Umbilical cord (tissue), 2 donors: Measurements from ENCODE around the gene DGKZ. TPM values are rescaled to one million over a fixed set of nuclear protein-coding genes. Genes with fewer than 3 reads are reported as not detected.

Experiments used
- DNase-seq: peaks from one replicate; pipeline ENCODE4 v3.0.0-alpha.2; 2015; ENCODE audit warnings: low spot score
- total RNA-seq: library from RNA; depleted of rRNA; stranded (reverse); fragments of >200 nt; gene quantifications from one replicate; pipeline ENCODE4 v1.2.3, GENCODE V29; 2014; ENCODE audit warnings: low replicate concordance; ENCODE audit not compliant: insufficient read depth

Gene DGKZ
- total RNA-seq, 1 donor from 2014 or later = 20.7 TPM

DNA sequence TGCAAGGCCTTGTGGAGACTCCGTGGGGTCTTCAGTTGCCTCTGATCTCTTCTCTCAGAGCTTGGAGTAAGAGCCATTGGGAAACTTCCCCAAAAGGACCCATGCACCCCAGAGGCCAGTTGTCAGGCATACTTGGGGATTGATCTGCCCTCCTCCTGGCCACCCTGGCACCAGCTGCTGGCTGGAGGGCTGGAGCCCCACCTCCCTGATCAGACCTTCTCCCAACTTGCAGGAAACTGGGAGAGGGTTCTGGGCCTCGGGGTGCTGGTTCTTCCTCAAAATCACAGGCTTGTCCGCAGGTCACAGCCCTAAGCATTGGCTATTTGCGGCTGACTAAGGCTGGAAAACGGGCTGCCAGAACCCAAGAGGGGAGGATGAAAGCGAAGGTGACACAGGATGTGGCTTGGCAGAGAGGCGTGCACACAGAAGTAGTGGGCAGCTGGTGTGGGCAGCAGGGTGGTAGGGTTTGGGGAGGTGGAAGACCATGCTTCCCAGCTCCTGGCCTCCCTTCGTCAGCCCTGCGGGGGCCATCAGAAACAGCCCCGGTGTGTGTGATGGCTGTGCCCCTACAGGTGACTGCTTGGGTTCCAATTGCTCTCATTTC lies 1.3 kb upstream of the DGKZ start:
- no peak for DNase-seq

DNA sequence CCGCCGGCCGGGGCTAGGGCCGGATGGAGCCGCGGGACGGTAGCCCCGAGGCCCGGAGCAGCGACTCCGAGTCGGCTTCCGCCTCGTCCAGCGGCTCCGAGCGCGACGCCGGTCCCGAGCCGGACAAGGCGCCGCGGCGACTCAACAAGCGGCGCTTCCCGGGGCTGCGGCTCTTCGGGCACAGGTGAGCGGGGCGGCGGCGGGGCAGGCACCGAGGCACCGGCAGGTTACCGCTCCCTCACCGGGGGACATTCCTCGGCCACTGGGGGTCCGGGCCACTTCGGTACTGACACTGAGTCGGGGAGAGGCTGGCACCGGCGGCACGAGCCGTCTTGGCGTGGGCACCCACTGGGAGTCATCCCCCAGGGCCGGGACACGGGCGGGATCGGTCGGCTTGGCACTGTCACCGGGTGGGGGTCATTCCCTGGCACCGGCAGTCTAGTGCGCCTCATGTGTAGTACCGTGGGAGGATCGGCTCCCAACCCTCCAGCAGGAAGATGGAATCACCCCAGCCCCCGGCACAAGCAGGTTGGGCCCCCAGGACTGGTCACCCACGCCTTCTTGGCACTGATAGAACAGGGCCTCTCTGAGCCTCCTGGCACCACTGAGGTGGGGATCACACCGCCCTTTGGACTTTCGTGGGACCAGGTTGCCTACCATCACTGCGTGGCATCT lies 511 bp downstream of the DGKZ start:
- no peak for DNase-seq

DNA sequence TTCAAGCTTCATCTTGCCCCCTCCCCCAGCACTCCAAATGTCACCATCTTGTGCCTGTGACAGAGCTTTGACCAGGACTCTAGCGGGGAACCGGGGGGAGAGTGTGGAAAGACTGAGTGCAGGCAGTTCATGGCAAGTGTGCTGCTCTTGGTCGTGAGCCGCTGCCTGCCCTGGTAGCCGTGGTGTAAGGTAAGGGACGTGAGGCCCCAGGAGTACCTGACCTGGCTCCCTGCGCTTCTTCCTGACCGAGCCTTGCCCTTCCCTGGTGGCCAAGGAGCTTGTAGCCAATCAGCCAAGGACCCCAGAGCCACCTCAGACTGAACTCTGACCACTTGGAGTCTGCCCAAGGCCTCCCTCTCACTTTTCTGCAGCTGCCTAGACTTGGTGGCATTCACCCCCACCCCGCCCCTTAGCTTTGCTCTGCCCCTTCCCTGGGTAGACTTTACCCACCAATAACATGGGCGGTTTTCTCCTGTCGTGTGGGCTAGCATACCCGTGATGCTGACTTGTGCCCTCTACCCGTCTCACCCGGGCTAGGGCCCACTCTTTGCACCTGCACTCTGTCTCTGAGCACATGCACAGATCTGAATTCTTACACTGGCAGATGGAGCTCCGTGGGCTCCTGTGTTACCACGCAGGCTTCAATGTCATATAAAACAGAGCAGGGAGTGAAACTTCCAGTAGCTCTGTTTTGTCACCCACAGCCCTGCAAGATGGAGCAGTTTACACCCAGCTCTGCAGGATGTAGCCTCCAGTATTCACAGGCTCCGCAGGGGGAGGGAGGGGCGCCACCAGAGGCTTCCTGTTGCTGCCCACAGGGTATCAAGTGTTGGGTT lies 1.5 kb downstream of the DGKZ start:
- no peak for DNase-seq

DNA sequence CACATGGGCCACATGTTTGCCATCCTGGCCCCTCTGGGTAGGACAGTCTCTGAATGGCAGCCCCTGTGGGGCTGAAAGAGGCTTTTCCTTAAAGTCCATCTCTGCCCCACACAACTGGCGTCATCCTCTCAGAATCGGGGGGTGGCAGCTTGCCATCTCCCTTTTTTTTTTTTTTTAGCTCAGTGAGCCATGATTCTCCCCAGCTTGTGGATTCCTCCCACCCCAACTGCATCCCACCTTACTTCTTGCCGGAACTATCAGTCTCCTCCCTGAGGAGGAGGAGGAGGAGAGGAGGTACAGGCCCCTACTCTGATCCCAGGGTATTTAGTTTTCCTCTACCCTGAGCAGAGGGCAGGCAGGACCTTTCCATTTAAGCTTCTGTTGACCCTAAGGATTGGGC lies 3.4 kb downstream of the DGKZ start:
- no peak for DNase-seq

DNA sequence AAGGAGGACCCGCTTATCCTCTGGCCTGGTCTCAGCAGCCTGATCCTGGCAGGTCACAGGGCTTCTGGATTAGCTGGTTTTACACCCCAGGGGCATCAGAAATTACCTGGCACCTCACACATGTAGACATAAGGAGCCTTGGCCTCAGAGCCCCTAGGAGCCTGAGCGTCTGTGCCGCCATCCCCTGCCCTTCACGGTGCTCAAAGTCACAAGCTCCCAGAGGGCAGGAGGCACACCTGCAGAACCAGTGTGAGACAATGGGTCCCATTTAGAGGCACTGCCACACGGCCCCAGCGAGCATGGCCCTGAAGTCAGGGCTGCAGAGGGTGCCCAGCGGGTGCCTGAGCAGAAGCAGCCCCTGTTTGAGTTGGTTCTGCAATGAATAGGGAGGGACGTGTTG lies 3.9 kb downstream of the DGKZ start:
- DNase-seq = no peak

DNA sequence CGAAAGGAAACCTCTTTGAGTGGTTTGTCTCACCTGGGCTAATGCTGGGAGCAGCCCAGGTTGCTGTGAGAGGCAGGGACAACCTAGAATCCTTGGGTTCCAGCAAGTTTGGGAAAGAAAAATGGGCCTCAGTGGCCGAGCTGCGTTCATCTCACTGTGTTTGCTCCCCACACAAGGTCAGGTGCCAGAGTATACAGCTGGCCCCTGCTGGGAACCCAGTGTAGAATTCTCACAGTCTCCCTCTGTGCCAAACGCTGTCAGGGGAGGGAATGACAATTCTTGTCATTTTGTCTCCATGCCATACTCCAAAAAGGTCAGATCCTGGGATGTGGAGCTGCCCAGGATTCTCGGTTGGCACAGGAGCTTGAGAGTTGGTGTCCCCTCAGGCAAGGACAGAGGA lies 4.3 kb downstream of the DGKZ start:
- DNase-seq = no peak

DNA sequence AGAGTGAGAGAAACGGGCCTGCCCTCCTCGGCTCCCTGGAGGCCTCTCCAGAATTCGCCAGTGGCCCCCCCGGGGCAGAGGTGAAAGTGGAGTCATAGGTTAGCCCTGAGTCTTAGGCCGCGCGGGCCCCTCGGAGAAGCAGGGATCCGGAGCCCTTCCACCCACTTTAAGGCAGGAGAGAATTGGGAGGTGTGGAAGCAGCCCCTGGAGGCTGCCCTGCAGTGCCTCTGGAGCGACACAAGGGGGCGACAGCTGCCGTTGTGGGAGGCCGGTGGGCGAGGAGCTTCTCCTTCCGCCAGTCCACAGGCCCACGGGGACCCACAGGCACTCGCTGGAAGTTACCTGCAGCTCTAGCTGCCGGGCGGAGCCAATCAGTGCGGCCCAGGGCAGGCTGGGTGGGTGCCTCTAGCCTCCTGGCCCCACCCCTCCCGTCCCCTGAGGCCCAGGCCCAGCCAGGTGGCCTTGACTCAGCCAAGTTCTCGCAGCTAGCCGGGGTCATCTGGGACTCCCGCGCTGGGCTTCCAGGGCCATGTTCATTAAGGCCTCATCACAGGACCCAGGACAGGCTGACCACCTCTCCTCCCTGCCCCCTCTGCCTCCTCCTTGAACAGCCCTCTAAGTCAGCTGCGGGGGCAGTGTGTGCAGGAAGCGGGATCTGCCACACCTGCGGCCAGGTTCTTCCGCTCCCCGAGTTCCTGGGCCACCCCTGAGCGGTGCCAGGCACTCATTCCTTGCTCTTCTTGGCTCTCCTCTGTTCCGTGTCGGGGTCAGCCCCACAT lies 5.0 kb downstream of the DGKZ start:
- no peak for DNase-seq

DNA sequence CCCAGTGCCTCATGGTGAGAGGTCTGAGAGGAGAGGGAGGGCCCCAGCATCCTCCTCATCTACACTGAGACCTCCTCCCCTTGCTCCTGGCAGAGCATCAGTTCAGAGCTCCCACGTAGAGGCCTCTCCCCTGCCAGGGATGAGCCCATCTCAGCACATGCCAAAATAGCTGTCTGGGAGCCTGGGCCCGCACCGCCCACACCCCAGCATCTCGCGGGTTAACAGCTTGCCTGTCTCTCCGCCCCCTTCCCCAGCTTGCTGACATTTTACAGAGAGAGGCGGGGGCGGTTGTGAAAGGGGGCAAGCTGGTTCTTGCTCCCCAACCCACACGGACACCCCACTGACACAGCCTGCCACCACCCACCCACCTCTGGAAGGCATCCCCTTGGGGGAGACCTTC lies 6.4 kb downstream of the DGKZ start:
- DNase-seq = peak; percentile 85

DNA sequence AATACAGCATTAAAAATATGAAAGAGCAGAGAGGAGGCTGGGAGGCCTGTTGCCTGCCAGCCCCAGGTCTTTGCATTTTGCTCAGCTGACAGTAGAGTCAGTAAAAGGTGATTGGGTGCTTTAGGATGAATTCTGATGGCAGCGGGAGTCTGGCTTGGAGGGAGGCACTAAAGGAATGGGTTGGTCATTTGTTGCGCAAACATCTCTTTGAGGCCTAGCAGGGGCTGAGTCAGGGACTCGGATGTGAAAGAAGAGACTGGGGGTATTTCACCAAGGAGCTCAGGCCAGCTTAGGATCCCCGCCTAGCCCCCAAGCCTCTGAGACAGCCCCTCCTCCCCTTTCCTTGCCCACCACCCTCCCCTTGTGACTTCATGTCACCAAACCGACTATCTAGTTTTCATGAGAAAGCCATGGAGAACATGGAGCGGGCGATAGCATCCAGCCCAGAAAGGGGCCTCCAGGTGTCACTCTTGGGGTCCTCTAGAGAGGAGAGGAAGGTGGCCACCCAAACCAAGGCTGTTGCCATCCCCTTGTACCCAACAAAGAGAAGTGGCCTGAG lies 9.7 kb downstream of the DGKZ start:
- DNase-seq = peak; percentile 69

DNA sequence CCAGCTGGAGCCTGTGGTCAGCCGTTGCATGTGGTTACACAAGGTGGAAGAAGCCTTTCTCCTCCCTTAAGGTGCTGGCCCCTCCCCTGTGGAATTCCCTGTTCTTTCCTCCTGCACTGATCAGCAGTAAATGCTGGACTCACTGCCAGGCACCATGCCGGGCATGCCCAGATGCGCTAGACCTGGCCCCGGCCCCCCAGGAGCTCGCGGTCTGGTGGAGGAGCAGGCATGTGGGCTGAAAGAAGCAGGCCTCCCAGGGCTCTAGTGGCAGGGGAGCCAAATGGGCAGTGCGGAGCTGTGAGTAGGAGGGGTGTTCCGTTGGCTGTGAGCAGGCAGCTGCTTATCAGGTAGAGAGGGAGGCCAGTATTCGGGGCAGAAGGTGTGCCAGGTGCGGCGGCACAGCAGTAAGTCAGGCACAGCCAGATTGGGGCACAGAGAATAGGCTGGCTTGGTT lies 10.2 kb downstream of the DGKZ start:
- DNase-seq = no peak

DNA sequence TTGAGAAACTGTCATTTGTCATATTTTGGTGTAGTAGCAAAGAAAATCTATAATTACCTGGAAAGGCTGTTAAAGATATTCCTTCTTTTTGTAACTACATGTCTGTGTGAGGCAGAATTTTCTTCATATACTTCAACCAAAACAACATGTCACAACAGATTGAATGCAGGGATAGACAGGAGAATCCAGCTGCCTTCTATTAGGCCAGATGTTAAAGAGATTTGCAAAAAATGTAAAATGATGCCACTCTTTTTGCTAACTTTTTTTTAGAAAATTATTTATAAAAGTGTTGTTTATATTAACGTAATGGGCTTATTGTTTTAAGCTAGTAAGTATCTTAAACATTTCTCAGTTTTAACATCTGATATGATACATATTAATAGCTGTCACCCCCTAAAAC lies 12.7 kb downstream of the DGKZ start:
- no peak for DNase-seq

DNA sequence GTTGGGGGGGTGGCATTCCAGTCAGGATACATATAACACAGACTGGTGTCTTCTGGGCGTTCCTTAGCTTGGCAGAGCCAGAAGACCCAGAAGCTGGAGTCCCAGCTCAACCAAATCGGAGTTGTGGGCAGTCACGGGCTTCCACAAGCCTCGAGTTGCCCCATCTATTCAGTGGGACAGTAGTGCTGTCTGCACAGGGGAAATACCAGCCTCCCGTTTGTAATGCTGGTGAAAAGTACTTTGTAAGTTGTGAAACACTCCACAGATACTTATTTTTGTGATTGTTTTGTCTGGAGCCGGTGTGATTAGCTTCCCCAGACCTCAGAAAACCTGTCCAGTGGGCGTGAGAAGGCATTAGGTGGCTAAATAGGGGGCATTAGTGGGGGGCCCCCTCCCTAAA lies 13.6 kb downstream of the DGKZ start:
- no peak for DNase-seq

DNA sequence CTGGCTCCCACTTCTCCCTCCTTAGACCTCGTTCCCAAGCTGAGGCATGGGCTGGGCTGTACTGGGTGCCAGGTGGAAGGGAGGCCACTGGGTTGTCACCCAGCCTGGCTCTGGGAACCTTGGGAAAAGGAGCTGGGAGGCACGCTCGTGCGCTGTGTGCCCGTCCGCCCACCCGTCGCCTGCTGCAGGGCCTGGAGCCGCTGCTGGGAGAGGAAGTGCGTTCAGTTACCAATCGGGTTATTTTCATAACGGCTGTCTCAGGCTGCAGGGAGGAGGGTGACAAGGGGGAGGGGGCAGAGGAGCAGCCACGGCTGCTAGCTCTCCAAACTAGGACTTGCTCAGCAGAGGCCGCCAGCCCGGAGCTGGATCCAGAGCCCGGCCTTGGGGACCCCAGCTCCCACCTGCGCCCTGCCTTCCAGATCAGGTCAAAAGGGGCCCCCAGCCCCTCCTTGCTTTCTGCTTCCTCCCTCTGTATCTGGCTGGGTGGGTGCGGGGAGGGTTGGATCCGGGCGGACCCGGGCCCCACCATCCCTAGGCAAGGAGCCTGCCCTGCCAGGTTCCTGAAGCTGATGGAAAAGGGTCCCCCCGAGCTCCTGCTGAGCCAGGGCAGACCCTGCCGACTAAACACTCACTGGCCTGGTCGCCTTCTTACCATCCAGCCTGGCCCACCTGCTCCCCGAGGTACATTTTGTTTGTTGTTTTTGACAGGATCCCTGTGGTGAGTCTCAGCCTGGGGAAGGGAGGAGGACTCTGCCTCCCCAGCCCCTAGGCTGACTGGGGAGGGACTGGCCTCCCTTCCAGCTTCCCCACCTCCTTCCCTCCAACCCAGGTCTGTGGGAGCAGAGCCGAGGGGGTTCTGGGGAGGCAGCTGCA lies 14.3 kb downstream of the DGKZ start:
- DNase-seq = peak; percentile 73

DNA sequence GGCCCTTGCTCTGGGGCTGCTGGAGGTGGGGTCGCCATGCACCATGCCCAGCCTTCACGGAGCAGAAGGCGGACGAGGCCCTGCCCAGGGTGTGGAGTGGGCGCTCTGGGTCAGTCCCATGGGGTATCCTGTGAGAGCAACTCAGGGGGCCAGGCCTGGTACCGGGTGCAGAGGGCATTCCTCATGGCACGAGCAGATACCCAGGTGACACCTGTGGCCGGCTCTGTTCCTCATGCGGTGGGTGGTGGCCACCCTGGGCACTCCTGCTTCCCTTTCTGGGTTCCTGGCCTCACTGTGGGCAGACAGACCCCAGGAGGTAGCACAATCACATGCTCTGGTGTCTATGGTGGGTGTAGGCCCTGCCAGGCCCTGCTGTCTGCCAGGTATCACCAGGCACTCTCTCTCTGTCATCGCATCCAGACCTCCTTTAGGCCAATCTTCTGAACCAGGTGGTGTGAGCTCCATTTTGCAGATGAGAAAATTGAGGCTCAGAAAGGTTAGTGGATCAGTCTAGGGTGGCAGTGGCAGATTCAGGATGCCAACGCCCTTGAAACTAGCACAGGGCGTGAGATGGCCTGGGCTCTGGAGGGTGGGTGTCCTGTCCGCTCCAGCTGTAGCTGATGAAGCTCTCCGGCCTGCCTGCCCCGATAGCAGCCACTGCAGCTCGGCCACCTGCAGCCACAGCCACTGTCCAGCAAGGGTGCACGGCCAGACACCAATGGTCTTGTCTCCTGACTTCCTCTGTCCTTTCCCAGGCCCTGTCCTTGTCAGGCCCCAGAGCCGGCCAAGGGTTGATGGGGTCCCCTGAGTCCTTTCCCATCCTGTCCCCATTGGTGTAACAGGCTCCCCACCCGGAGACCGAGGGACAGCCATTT lies 15.1 kb downstream of the DGKZ start:
- DNase-seq = no peak

DNA sequence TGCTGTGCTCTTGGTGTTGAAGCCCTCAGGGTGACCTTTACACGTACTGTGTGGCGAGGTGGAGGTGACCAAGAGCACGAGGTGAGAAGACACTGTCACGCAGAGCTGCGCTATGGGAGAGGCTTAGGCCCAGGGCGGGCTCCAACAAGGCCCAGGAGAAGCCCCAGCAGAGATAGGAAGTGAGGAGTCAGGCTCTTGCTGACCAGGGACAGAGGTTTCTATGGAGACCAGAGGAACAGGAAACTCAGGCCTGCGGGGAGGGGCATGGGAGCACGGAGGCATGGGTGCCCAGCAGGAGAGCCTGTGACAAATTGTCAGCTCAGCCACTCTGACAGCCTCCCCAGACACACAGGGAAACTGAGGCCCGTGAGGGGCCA lies 15.8 kb downstream of the DGKZ start:
- DNase-seq = peak; percentile 64

DNA sequence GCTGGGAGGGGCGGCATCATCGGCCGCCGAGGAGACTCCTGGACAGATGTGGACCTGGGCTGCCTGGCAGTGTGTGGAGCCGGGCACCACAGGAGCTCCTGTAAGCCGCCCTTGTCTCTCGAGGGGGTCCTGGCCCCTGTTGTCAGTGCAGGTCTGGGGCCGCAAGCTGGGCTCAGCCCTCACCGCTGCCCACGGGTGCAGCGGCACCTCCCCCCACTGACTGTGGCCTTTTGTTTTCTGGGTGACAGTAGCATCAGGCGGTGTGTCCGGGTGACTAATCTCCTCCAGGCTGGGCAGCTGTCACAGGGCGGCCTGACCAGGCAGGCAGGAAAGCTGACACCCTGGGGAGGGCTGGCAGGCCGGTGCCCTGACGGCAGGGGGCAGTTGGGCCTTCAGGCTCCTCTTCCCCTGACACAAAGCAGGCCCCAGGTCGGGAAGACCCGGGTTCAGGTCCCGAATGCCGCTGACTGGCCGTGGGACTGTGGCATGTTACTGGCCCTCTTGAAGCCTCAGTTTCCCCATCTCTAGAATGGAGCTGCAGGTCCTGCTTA lies 16.3 kb downstream of the DGKZ start:
- DNase-seq = no peak

DNA sequence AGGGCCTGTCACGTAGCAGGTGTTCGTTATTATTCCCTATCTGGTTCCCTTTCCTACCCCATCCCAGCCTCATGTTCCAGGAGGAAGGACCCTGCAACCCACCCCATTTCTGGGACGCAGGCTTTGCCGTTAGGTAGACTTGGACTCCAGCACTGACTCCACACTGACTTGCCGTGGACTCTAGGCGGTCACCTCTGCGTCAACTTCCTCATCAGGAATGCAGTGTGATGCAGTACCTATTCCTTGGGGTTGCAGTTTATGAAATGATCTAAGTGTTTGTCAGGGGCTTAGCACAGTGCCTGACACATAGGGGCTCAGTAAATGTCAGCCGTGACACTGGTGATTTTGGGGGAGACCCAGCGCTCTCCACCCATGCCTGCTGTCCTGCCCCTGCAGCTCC lies 16.8 kb downstream of the DGKZ start:
- DNase-seq = no peak

DNA sequence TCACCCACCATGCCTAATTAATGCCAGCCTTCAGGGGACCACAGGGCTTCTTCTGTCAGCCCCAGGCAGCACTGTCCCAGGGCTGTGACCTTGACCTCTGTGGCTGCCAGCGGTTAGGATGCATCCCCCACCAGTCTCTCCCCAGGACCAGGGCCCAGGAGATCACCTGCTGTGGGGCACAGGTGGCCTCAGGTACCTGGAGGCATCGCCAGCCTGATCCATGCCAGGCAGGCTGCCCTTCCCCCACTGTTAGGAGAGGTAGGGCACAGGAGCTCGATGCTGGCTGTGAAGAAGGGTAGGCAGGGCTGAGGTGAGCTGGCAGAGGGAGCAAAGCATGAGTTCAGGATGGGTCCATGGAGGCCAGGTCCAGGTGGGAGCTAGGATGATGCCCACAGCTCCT lies 17.5 kb downstream of the DGKZ start:
- DNase-seq = no peak

DNA sequence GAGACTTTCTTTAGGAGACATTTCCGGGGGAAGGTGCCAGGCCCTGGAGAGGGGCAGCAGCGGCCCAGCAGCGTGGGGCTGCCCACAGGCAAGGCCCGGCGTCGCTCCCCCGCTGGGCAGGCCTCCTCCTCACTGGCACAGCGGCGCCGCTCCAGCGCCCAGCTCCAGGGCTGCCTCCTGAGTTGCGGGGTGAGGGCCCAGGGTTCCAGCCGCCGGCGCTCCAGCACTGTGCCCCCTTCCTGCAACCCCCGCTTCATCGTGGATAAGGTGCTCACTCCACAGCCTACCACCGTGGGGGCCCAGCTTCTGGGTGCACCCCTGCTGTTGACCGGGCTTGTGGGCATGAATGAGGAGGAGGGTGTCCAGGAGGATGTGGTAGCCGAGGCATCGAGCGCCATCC lies 19.0 kb downstream of the DGKZ start:
- DNase-seq = no peak
